CD4-positive, alpha-beta T cell treated with Interleukin-15 for 1 hour (primary cell): ENCODE data around the gene UBE3D.
"Not testable (repeated sequence)": the region's sequence is repeated elsewhere in the genome, so short reads cannot be mapped to it uniquely, and the experiment has no call there.

Experiments used
- DNase-seq: peaks from one replicate; pipeline ENCODE4 v3.0.0-alpha.2; 2020

The UBE3D gene

GRCh38 chr6:82906951-82907350 is 158.7 kb downstream of the UBE3D start:
- DNase-seq = no peak

GRCh38 chr6:82906489-82906888 is 159.2 kb downstream of the UBE3D start:
- DNase-seq = no peak

- DNase-seq = no peak
Observed at GRCh38 chr6:82904860-82905259, 160.8 kb downstream of the UBE3D start.

- no peak for DNase-seq
Observed at GRCh38 chr6:82904257-82904656, 161.4 kb downstream of the UBE3D start.

- no peak for DNase-seq
Observed at GRCh38 chr6:82902290-82902689, 163.4 kb downstream of the UBE3D start.

GRCh38 chr6:82894653-82895259 is 170.9 kb downstream of the UBE3D start:
- no peak for DNase-seq

- DNase-seq = no peak
Observed at GRCh38 chr6:82893889-82894652, 171.6 kb downstream of the UBE3D start.

- not testable (repeated sequence) for DNase-seq
Observed at GRCh38 chr6:82891503-82891902, 174.1 kb downstream of the UBE3D start.

- no peak for DNase-seq
Observed at GRCh38 chr6:82891076-82891475, 174.6 kb downstream of the UBE3D start.

GRCh38 chr6:82890240-82890639 is 175.4 kb downstream of the UBE3D start:
- no peak for DNase-seq

- DNase-seq = no peak
Observed at GRCh38 chr6:82889143-82889542, 176.5 kb downstream of the UBE3D start.

- no peak for DNase-seq
Observed at GRCh38 chr6:82882363-82883023, 183.1 kb downstream of the UBE3D start.

- no peak for DNase-seq
Observed at GRCh38 chr6:82881519-82881918, 184.1 kb downstream of the UBE3D start.

GRCh38 chr6:82878812-82879211 is 186.8 kb downstream of the UBE3D start:
- DNase-seq = no peak

- no peak for DNase-seq
Observed at GRCh38 chr6:82877213-82878195, 188.1 kb downstream of the UBE3D start.

- DNase-seq = no peak
Observed at GRCh38 chr6:82875573-82876185, 190.0 kb downstream of the UBE3D start.

- no peak for DNase-seq
Observed at GRCh38 chr6:82874867-82875266, 190.8 kb downstream of the UBE3D start.

GRCh38 chr6:82872185-82872584 is 193.5 kb downstream of the UBE3D start:
- no peak for DNase-seq

- DNase-seq = no peak
Observed at GRCh38 chr6:82870582-82871172, 195.0 kb downstream of the UBE3D start.

- no peak for DNase-seq
Observed at GRCh38 chr6:82869493-82869892, 196.1 kb downstream of the UBE3D start.

- DNase-seq = no peak
Observed at GRCh38 chr6:82867946-82868345, 197.7 kb downstream of the UBE3D start.

- no peak for DNase-seq
Observed at GRCh38 chr6:82866446-82866845, 199.2 kb downstream of the UBE3D start.
